HL-60 (cell line): Measurements from ENCODE around the gene DUSP7.

ENCODE experiments used
- GABPA ChIP-seq: IDR thresholded peaks from 2 replicates; pipeline ENCODE4 v1.6.1; 2012; ENCODE audit warnings: low read depth
- POLR2AphosphoS5 ChIP-seq: IDR thresholded peaks from 2 replicates; pipeline ENCODE4 v1.6.1; 2012; ENCODE audit warnings: low read depth

DNA sequence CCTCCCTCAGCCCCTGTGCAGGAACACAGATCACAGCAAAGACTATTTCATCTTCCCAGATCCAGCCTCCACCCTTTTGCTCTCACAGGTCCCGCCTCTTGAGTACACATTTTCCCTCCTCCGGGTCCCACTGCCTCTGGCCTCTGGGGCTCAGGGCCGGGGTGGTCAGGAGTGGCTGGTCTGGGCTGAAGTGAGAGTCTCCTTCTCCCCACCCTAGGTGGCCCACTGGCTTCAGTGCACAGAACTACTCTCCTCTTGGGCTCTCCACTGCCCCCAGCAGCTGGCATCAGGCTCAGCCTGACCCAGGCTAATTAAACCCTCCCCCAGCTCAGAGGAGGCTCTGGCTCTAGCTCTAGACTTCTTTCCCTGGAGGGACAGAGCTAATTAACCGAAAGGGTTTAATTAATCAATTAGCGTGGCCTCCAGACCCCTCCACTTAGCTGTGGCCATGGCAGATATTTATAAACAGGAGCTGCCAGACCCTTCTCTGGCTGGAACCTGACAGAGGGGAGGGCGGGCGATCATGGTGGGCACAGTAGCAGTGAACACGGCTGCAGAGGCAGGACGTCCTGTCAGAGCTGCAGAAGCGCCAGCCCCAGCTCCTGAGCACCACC is 15.1 kb downstream of the DUSP7 start:
- TF ChIP-seq POLR2AphosphoS5 (no peak), GABPA (no peak)
